K562 (cell line): ENCODE results near the gene PRKCB. TPM values are rescaled to one million over a fixed set of nuclear protein-coding genes. Genes with fewer than 3 reads are reported as not detected.

Experiments used
- HIVEP1 ChIP-seq: fragments of 250-450 bp; sonication (Bioruptor Pico); IDR thresholded peaks from 2 replicates; pipeline ENCODE4 v1.4.0; 2020; ENCODE audit warnings: mild to moderate bottlenecking
- PTTG1 ChIP-seq: fragments of 450-650 bp; IDR thresholded peaks from 2 replicates; pipeline ENCODE4 v1.6.1; 2016; ENCODE audit warnings: low read depth, mild to moderate bottlenecking, missing genetic modification characterization, missing compliant biosample characterization
- ZNF592 ChIP-seq: fragments of 450-650 bp; IDR thresholded peaks from 2 replicates; pipeline ENCODE4 v1.6.1; 2017; ENCODE audit warnings: antibody characterized with exemption, mild to moderate bottlenecking
- polyA plus RNA-seq, 8 experiments: library from polyadenylated mRNA; depleted of rRNA in 4 of 8; stranded (reverse) in 5 of 8; unstranded in 3 of 8; fragments of >200 nt; fragmentation: Nextera tagmentation in 2 of 8; fragmentation: Illumina TruSeq in 1 of 8; extraction: Ambion mirVana in 2 of 8; extraction: Trizol in 1 of 8; gene quantifications; 2 replicates each; pipeline versions ENCODE4 v1.2.1 to v1.2.3, GENCODE V29; 2011 to 2014; ENCODE audit warnings: inconsistent platforms in 1 of 8, missing spikeins in 1 of 8
- total RNA-seq, 7 experiments: library from RNA; depleted of rRNA in 6 of 7; stranded (reverse); fragments of >200 nt in 6 of 7; fragmentation: Illumina TruSeq in 2 of 7; extraction: Trizol in 2 of 7; gene quantifications; 2 replicates each; pipeline versions ENCODE4 v1.2.1 to v1.2.3, GENCODE V29; 2011 to 2021; ENCODE audit warnings: low replicate concordance in 1 of 7
- TF ChIP-seq, protein P1 (sequence below): fragments of 250-450 bp; sonication (Bioruptor Pico); IDR thresholded peaks from 2 replicates; pipeline ENCODE4 v1.8.0; 2021; ENCODE audit warnings: moderate library complexity, mild to moderate bottlenecking, inconsistent platforms

PRKCB gene
- total and polyA plus RNA-seq, 9 of the 15 experiments (the other 6 are each of a cell fraction or from before 2014, with no cell fraction given), result 49.9 to 276 (median 148) TPM

DNA sequence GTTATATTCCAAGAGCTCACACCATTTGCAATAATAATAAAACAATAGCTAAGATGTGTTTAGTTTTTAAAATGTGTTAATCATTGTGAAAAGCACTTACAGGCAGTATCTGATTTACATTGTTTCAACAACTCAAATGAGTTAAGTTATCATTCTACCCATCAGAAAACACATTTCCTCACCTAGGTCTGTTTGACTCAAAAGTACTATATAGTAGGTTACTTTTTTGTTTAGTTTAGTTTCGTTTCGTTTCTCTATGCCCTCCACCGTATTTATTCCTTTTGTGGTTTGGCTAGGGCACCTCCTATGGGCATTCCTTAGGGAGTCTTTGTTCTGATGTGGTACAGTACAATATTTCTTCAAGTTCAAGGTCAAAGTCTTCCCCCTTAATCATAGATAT is 201.6 kb downstream of the PRKCB start (continued):
- no peak for TF ChIP-seq ZNF592
- TF ChIP-seq HIVEP1 (CRISPR knock-in tag), result no peak
- TF ChIP-seq, protein P1, sequence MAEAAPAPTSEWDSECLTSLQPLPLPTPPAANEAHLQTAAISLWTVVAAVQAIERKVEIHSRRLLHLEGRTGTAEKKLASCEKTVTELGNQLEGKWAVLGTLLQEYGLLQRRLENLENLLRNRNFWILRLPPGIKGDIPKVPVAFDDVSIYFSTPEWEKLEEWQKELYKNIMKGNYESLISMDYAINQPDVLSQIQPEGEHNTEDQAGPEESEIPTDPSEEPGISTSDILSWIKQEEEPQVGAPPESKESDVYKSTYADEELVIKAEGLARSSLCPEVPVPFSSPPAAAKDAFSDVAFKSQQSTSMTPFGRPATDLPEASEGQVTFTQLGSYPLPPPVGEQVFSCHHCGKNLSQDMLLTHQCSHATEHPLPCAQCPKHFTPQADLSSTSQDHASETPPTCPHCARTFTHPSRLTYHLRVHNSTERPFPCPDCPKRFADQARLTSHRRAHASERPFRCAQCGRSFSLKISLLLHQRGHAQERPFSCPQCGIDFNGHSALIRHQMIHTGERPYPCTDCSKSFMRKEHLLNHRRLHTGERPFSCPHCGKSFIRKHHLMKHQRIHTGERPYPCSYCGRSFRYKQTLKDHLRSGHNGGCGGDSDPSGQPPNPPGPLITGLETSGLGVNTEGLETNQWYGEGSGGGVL (CRISPR knock-in tag), result no peak
- no peak for TF ChIP-seq PTTG1 (tag)
- TF ChIP-seq, all 486 proteins: peak for 0
